Esophagus squamous epithelium (tissue), 5 donors: Measurements from ENCODE around the gene KIAA1614. TPM values are rescaled to one million over a fixed set of nuclear protein-coding genes. Genes with fewer than 3 reads are reported as not detected.

Source experiments
- DNase-seq: peaks from one replicate; lab custom pipeline; 2025; lab: John Stamatoyannopoulos, UW
- H3K27ac ChIP-seq, 4 donors: fragments of 200-600 bp; sonication (generic); one replicate each; pipeline ENCODE4 v1.5.1; 2016 to 2019; ENCODE audit warnings: mild to moderate bottlenecking in 1 of 4
- H3K27me3 ChIP-seq, 4 donors: fragments of 200-600 bp; sonication (generic); 1 replicate in 3 of 4; 2 replicates in 1 of 4; pipeline versions ENCODE4 v1.5.1 to v1.6.0; 2017 to 2021; ENCODE audit warnings: antibody characterized with exemption in 1 of 4
- H3K36me3 ChIP-seq, 3 donors: fragments of 200-600 bp; sonication (generic); one replicate each; pipeline ENCODE4 v1.5.1; 2016 to 2019
- H3K4me1 ChIP-seq, 3 donors: fragments of 200-600 bp; sonication (generic); one replicate each; pipeline ENCODE4 v1.5.1; 2017 to 2019
- H3K4me3 ChIP-seq, 4 donors: fragments of 200-600 bp; sonication (generic); 1 replicate in 3 of 4; 2 replicates in 1 of 4; pipeline ENCODE4 v1.5.1; 2016 to 2019; ENCODE audit warnings: mild to moderate bottlenecking in 2 of 4, moderate library complexity in 1 of 4
- H3K9me3 ChIP-seq, 3 donors: fragments of 200-600 bp; sonication (generic); one replicate each; pipeline ENCODE4 v1.5.1; 2016 to 2019
- CTCF ChIP-seq, 6 experiments: fragments of 450-650 bp in 4 of 6; fragments of 200-600 bp in 2 of 6; sonication (generic) in 2 of 6; IDR thresholded peaks; one replicate each; pipeline ENCODE4 v1.5.1; 2016 to 2019; ENCODE audit warnings: antibody characterized with exemption in 6 of 6, mild to moderate bottlenecking in 4 of 6, moderate library complexity in 4 of 6
- POLR2A ChIP-seq, 4 donors: fragments of 450-650 bp; IDR thresholded peaks; one replicate each; pipeline ENCODE4 v1.6.1; 2017; ENCODE audit warnings: antibody characterized with exemption in 4 of 4, mild to moderate bottlenecking in 4 of 4, moderate library complexity in 3 of 4
- WGBS, 2 donors: methylation state at CpG; one replicate each; pipeline ENCODE4 v1.1.5; 2018; 5-methylcytosine and 5-hydroxymethylcytosine counted together
- intact Hi-C: fragments of 100-400 bp; cut with DNase I; formaldehyde crosslinking; loops from one replicate; pipeline ENCODE4 v1.15.0; 2022
- total RNA-seq, 4 donors: library from RNA; depleted of rRNA; stranded (reverse); fragments of >200 nt; gene quantifications; one replicate each; pipeline ENCODE4 v1.1.0, GENCODE V29; 2016
- donor health status: DM: yes; HTN: yes; CAD: no.

Gene KIAA1614
- total RNA-seq, 4 donors from 2014 or later = 0.66 to 7.6 (median 2.8) TPM

- DNase-seq = no peak
- no peaks in the 10 kb centered on the region for H3K9me3 ChIP-seq
- H3K27ac ChIP-seq = no peak overlapping the region
- H3K36me3 ChIP-seq = peaks cover 0 to 43% (median 4%) of the 10 kb centered on the region in 3 donors
- TF ChIP-seq CTCF (IDR thresholded peaks at IDR 0.05) (no peak), POLR2A (IDR thresholded peaks at IDR 0.05) (no peak)
- 87 to 93% methylated on average over 3 of the region's 3 CpGs for WGBS, 2 donors
- H3K4me1 ChIP-seq = no peaks in the 10 kb centered on the region
- intact Hi-C loops = no loop called here
- no peak overlapping the region for H3K4me3 ChIP-seq
- H3K27me3 ChIP-seq = no peaks in the 10 kb centered on the region
Observed at GRCh38 chr1:180884588-180885300, 28.0 kb upstream of the KIAA1614 start.

DNA sequence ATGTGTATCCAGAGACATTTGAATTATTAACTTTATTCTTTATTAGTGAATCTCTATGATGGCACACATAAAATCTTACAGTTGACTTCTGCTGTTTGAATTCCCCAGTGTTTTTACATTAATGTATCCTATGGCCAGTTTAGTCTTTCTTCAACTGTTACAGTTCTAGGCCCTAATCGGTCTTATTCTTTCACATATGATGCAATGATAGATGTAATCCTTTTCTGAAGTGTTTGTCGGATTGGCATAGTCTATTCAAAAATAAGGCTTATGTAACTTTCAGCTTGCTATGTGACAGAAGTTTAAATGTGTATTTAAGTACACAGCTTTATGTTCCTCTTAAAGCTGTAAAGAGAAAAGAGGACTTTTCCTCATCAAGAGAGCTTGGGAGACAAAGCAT, 26.4 kb upstream of the KIAA1614 start:
- no peaks in the 10 kb centered on the region for H3K4me1 ChIP-seq
- intact Hi-C loops = no loop called here
- H3K4me3 ChIP-seq = no peak overlapping the region
- TF ChIP-seq CTCF (IDR thresholded peaks at IDR 0.05) (no peak), POLR2A (IDR thresholded peaks at IDR 0.05) (no peak)
- no peak overlapping the region for H3K27ac ChIP-seq
- 75 to 86% methylated on average over 2 of the region's 2 CpGs for WGBS, 2 donors
- H3K36me3 ChIP-seq = peaks cover 0 to 27% (median 0%) of the 10 kb centered on the region in 3 donors
- DNase-seq = no peak
- no peaks in the 10 kb centered on the region for H3K27me3 ChIP-seq
- no peaks in the 10 kb centered on the region for H3K9me3 ChIP-seq

- Histone ChIP-seq H3K4me1 (no peaks in the 10 kb centered on the region), H3K4me3 (no peak overlapping the region), H3K9me3 (no peaks in the 10 kb centered on the region), H3K27me3 (no peaks in the 10 kb centered on the region), H3K36me3 (peaks cover 0 to 26% (median 0%) of the 10 kb centered on the region in 3 donors), H3K27ac (no peak overlapping the region)
- TF ChIP-seq CTCF (IDR thresholded peaks at IDR 0.05) = no peak
- TF ChIP-seq POLR2A (IDR thresholded peaks at IDR 0.05) = no peak
- DNase-seq = no peak
- intact Hi-C loops = no loop called here
- WGBS, 2 donors = 96 to 97% methylated on average over 7 of the region's 7 CpGs
Observed at GRCh38 chr1:180887841-180888240, 24.9 kb upstream of the KIAA1614 start.

- intact Hi-C loops = no loop called here
- no peak overlapping the region for H3K27ac ChIP-seq
- 75 to 96% methylated on average over 1 of the region's 1 CpG for WGBS, 2 donors
Observed at GRCh38 chr1:180888870-180889269, 23.8 kb upstream of the KIAA1614 start.

More at GRCh38 chr1:180888870-180889269, 23.8 kb upstream of the KIAA1614 start:
- TF ChIP-seq POLR2A (IDR thresholded peaks at IDR 0.05) (no peak), CTCF (IDR thresholded peaks at IDR 0.05) (no peak)
- Histone ChIP-seq H3K4me3 (no peak overlapping the region), H3K9me3 (no peaks in the 10 kb centered on the region), H3K36me3 (peaks cover 0 to 23% (median 0%) of the 10 kb centered on the region in 3 donors), H3K4me1 (no peaks in the 10 kb centered on the region), H3K27me3 (no peaks in the 10 kb centered on the region)
- DNase-seq = no peak
